ENCODE data around the gene REXO4.

- TF ChIP-seq CTCF (IDR thresholded peaks at IDR 0.05) (no peak), POLR2A (IDR thresholded peaks at IDR 0.05) (no peak)
Measured at GRCh38 chr9:133379153-133380086, 38.4 kb downstream of the REXO4 start.

Measured in esophagus squamous epithelium (tissue), 4 donors.